Measurements from ENCODE around the gene NRG2.

Gene NRG2

GRCh38 chr5:140042643-140043507 is at the start of gene NRG2:
TSS of gene NRG2 (minus strand) at chr5:140043299.
- H3K4me3 ChIP-seq (ENCODE audit: low read depth, low read length): peak within 1 kb of the TSS; percentile 48

- H3K4me3 ChIP-seq (ENCODE audit: low read depth, low read length): no peak overlapping the region
Measured at GRCh38 chr5:140090251-140090650, 47.2 kb upstream of the NRG2 start.

DNA sequence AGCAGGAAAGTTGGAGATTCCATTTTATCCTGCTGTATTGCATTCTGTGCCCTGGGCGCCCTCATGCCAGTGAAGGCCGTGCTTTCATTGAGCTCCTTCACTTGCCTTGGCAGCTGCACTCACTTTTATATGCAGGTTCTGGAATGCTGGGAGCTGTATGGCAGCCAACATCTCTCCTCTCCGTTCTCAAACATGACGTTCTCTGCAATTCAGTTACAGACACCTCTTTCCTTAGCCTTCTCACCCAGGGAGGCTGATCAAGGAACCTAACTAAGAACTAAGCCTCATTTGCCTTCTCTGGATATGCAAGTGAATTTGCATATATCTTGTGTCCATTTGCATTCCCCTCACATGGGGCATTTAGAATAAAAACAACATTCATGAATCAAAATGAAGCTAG is 41.4 kb upstream of the NRG2 start:
- no peak overlapping the region for H3K4me3 ChIP-seq (ENCODE audit: low read depth, low read length)

DNA sequence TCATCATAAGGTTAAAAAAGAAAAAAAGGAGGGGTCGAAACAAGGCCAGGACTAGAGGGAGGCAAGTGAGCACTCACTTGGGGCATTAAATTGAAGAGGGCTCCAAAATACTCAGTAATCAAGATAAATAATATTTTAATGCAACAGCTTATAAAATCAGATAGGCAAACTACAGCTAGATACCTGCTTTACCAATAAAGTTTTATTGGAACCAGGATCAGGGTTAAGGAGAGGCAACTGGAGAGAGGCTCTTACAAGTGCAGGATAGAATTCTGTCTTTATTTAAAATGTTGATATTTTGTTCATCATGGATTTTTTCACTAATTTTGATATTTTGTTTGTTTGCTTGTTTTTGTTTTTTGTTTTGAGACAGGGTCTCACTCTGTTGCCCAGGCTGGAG is 40.6 kb upstream of the NRG2 start:
- H3K4me3 ChIP-seq (ENCODE audit: low read depth, low read length): no peak overlapping the region

GRCh38 chr5:140083120-140083519 is 40.0 kb upstream of the NRG2 start:
- no peak overlapping the region for H3K4me3 ChIP-seq (ENCODE audit: low read depth, low read length)

DNA sequence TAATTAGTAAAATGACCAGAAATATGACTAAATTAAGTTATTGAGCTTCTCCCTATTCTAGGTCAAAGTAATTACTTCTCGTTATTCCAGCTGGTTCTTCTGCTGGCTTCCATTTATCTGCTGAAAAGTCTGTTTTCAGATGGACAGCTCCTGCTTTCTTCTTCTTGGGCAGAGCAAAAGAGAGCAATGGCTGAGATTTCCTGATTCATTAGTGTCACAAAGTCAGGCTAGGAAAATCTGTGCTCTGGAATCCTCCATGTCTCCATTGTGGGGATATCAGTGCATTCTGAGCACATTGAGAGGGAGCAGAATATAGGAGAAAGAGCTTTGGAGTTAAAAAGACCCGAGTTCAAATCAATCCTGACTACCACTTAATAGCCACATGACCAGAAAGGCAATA is 33.7 kb upstream of the NRG2 start:
- H3K4me3 ChIP-seq (ENCODE audit: low read depth, low read length): no peak overlapping the region

- no peak overlapping the region for H3K4me3 ChIP-seq (ENCODE audit: low read depth, low read length)
Measured at GRCh38 chr5:140076142-140076541, 33.0 kb upstream of the NRG2 start.

DNA sequence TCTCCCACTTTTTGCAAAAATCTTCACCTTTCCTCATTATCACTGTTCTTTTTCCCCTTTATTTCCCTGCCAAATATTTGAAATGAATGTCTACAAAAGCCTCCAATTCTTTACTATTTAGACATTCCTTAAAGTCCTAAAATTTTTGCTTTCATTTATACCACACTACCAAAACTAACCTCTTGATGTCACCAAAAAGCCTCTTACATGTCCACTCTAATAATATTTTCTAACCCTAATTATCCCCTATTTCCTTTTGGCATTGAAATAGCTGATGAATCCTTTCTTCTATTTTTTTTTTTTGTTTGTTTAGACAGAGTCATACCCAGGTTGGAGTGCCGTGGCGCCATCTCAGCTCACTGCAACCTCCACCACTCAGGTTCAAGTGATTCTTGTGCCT is 32.3 kb upstream of the NRG2 start:
- no peak overlapping the region for H3K4me3 ChIP-seq (ENCODE audit: low read depth, low read length)

DNA sequence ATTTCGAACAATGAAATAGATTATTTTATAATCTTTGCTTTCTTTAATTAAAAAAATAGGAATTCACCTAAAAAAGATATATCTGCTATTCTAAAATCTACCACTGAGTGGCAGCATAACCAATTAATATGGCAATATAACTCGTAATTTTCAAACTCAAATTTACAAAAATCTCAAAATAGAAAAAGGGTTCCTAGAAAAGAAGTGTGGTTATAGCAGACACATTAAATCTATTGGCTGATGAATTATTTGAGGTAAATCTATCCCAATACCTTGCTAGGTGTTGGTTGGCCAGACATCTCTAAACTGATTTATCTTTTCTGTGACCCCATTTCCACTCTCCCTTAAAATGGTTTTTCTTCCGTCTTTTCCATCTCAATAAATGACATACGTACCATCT is 30.2 kb upstream of the NRG2 start:
- H3K4me3 ChIP-seq (ENCODE audit: low read depth, low read length): no peak overlapping the region

GRCh38 chr5:140072812-140073211 is 29.7 kb upstream of the NRG2 start:
- no peak overlapping the region for H3K4me3 ChIP-seq (ENCODE audit: low read depth, low read length)

GRCh38 chr5:140060816-140061215 is 17.7 kb upstream of the NRG2 start:
- no peak overlapping the region for H3K4me3 ChIP-seq (ENCODE audit: low read depth, low read length)

- H3K4me3 ChIP-seq (ENCODE audit: low read depth, low read length): no peak overlapping the region
Measured at GRCh38 chr5:140058212-140058932, 15.3 kb upstream of the NRG2 start.

- no peak overlapping the region for H3K4me3 ChIP-seq (ENCODE audit: low read depth, low read length)
Measured at GRCh38 chr5:140056880-140057279, 13.8 kb upstream of the NRG2 start.

GRCh38 chr5:140055152-140055551 is 12.1 kb upstream of the NRG2 start:
- H3K4me3 ChIP-seq (ENCODE audit: low read depth, low read length): no peak overlapping the region

GRCh38 chr5:140054086-140054689 is 11.1 kb upstream of the NRG2 start:
- H3K4me3 ChIP-seq (ENCODE audit: low read depth, low read length): no peak overlapping the region

DNA sequence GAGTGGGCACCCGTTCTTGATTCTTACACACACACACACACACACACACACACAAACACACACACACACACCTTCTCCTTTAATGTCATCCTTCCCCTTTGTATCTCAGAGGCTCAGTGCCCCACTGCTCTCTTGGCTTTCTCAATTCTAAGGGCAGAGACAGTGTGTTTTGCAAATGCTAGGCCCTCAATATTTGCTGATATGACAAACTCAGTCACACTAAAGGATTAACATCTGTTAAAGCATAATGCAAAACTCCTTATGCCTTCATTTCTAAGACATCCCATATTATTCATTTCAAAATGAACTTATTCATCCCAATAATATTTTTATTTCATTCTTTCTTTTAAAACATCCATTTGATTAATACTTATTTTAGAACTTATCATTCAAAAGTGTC is 8.9 kb upstream of the NRG2 start:
- no peak overlapping the region for H3K4me3 ChIP-seq (ENCODE audit: low read depth, low read length)

- no peak overlapping the region for H3K4me3 ChIP-seq (ENCODE audit: low read depth, low read length)
Measured at GRCh38 chr5:140049713-140050112, 6.6 kb upstream of the NRG2 start.

DNA sequence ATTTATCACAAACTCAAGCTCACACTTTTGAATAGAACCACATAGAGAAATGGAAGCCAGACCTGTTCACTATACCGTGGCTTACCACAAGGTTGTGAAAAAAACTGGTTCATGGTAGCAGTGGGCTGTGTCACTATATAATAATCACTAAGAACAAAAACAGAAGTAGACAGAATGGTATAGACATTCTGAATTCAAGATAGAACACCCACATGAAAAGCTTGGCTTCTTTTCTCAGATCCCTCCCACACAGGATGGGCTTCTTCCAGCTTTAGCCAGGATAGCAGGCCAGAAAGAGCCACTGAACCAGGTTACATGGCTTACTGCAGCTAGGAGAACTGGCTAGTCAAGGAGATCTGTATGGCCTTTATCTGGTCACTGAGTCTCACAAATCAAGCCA is 6.1 kb upstream of the NRG2 start:
- H3K4me3 ChIP-seq (ENCODE audit: low read depth, low read length): no peak overlapping the region

- no peak overlapping the region for H3K4me3 ChIP-seq (ENCODE audit: low read depth, low read length)
Measured at GRCh38 chr5:140044041-140044440, 942 bp upstream of the NRG2 start.

- H3K4me3 ChIP-seq (ENCODE audit: low read depth, low read length): peak overlapping the region; percentile 48
Measured at GRCh38 chr5:140043508-140043872, 391 bp upstream of the NRG2 start.

DNA sequence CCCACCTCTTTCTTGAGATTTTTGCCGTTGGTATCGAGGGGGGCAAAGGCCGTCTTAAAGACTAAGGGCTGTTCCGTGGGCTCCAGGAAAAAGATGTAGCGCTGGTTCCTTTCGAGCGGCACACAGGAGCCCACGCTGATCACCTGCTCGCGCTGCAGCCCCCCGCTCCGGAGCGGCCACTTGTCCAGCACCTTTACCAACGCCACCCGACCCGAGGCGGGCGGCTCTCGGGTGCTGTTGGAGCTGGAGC is 781 bp downstream of the NRG2 start:
- no peak overlapping the region for H3K4me3 ChIP-seq (ENCODE audit: low read depth, low read length)

Data from iPS-11a (cell line).